Fibroblast of skin of left biceps (primary cell): ENCODE data around the gene TALDO1.
"Not testable (repeated sequence)": the region's sequence is repeated elsewhere in the genome, so short reads cannot be mapped to it uniquely, and the experiment has no call there.

Source experiments
- DNase-seq, 2 experiments: peaks; one replicate each; pipeline ENCODE4 v3.0.0-alpha.2; 2013; ENCODE audit warnings: low read depth in 2 of 2

Gene TALDO1

DNA sequence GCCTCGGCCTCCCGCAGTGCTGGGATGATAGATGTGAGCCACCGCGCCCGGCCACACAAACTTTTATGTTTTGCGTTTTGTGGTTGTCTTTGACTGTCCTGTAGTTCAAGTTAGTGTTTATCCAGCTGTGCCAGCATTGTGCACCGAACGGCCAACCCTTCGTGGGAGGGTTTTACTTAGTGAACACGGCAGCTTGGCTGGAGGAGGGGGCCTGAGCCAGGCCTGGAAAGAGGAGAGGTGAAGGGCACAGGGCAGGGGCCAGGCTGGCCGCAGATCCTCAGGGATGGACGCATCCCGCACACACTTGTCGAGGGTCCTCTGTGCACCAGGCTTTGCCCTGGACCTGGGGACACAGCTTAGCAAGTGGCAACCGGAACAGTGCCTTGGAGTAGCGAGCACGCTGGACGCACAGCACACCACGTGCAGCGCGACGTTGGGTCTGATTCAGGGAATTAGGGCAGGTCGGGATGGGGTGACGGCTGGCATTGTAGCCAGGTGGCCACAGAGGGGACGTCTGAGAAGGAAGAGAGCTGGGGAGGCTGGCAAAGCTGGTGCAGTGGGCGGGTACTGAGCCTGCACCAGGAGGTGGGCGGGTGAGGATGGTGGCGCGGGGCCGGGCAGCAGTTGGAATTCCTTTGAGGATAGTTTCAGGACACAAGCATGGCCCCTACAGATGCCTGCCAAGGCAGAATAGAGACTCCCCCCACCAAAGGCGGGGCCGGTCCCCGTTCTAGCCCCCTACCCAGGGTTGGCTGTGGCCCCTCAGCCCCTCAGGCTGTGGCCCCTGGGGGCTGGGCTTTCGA is 27.8 kb upstream of the TALDO1 start:
- DNase-seq, result no peak

DNA sequence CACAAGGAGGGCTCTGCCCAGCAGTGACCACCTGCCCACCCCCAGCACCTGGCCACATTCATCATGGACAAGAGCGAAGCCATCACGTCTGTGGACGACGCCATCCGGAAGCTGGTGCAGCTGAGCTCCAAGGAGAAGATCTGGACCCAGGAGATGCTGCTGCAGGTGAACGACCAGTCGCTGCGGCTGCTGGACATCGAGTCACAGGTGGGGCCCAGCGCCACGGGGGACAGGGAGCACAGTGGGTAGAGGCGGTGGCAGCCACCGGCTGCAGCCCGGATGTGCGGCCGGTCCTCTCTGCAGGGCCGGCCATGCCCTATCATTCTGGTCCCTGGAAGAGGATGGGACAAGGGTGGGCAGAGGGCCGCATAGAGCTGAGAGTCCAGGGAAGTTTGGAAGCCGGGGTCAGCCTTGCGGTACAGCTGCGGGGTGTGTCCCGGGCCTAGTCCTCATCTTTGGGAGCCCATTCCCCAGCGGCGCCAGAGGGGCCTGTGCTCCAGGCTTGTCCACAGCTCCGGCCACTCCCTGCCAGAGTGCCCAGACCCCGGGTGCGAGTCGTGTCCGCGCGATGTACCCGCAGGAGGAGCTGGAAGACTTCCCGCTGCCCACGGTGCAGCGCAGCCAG is 27.1 kb upstream of the TALDO1 start:
- no peak for DNase-seq

- no peak for DNase-seq
Measured at GRCh38 chr11:720642-721246, 26.5 kb upstream of the TALDO1 start.

DNA sequence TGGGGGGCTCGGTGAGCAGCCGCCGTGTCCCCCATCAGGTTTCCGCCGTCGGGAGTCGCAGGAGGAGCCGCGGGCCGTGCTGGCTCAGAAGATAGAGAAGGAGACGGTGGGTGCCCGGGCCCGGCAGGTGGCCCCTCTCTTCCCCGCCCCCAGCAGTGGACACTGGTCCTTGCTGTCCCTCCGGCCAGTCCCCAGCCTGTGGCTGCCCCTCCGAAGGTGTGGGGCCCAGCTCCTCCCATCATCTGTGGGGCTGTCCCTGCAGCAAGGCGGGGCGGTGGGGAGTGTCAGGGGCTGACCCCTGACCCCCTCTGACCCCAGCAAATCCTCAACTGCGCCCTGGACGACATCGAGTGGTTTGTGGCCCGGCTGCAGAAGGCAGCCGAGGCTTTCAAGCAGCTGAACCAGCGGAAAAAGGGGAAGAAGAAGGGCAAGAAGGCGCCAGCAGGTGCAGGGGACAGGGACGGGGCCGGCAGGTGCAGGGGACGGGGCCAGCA is 26.0 kb upstream of the TALDO1 start:
- DNase-seq, result no peak

DNA sequence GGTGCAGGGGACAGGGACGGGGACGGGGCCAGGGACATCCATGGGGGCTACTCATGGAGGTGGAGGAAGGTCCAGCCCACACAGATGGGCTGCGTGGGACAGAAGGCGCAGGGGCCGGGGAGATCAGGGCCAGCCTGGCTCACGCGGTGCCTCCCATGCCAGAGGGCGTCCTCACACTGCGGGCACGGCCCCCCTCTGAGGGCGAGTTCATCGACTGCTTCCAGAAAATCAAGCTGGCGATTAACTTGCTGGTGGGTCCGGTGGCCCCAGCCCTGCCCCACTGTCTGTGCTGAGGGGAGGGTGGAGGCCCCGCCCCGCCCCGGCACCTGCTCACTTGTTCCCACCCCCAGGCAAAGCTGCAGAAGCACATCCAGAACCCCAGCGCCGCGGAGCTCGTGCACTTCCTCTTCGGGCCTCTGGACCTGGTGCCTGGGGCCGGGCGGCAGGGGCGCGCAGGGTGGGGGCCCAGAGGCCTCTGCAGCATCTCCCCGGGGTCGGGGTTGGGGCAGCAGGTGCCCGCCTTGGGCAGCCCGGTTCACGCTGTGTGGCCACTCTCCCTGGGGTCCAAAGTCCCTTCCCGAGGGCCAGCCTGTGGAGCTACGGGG is 25.4 kb upstream of the TALDO1 start:
- no peak for DNase-seq

DNA sequence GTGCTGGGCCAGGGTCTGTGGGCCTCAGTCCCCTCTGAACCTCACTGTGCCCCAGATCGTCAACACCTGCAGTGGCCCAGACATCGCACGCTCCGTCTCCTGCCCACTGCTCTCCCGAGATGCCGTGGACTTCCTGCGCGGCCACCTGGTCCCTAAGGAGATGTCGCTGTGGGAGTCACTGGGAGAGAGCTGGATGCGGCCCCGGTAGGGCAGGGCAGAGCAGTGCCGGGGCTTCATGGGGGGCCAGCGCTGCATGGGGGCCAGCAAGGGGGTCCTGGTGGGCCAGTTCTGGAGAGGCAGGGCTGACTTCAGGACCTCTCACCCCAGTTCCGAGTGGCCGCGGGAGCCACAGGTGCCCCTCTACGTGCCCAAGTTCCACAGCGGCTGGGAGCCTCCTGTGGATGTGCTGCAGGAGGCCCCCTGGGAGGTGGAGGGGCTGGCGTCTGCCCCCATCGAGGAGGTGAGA is 24.9 kb upstream of the TALDO1 start:
- no peak for DNase-seq

- DNase-seq, result peak in 1 of 2 experiments; percentile 13
Measured at GRCh38 chr11:723120-723883, 24.0 kb upstream of the TALDO1 start.

DNA sequence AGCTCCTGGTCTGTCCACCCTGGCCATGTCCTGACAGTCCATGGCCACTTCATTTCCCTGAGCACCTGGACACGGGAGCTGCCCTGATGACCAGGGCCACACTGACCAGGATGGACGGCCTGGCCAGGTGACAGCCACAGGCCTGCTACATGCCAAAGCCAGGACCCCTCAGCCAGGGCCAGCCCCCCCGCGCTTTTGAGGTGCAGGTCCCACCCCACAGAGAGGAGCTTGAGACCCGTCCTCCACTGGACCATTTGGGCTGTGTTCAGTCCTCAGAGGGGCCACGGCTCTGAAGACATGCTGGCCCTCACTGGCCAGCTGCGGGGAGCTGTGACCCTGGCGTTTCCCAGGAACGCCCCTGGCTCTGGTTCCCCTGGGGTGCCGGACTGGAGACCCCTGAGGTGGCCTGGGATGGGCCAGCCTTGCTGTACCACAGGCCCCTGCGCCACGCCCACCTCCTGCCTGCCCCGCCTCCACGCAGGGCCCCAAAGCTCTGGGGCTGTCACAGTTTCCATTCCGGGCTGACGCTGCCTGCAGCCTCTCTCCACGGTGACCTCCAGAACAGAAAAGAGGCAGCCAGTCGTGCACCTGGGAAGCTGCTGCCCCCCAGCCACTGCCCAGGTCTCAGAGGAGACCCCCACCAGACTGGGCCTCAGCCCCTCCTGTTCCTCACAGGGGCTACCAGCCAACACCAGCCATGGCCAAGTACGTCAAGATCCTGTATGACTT is 23.1 kb upstream of the TALDO1 start:
- no peak for DNase-seq

- DNase-seq, result no peak
Measured at GRCh38 chr11:724778-725386, 22.4 kb upstream of the TALDO1 start.

- DNase-seq, result no peak
Measured at GRCh38 chr11:725624-726202, 21.6 kb upstream of the TALDO1 start.

DNA sequence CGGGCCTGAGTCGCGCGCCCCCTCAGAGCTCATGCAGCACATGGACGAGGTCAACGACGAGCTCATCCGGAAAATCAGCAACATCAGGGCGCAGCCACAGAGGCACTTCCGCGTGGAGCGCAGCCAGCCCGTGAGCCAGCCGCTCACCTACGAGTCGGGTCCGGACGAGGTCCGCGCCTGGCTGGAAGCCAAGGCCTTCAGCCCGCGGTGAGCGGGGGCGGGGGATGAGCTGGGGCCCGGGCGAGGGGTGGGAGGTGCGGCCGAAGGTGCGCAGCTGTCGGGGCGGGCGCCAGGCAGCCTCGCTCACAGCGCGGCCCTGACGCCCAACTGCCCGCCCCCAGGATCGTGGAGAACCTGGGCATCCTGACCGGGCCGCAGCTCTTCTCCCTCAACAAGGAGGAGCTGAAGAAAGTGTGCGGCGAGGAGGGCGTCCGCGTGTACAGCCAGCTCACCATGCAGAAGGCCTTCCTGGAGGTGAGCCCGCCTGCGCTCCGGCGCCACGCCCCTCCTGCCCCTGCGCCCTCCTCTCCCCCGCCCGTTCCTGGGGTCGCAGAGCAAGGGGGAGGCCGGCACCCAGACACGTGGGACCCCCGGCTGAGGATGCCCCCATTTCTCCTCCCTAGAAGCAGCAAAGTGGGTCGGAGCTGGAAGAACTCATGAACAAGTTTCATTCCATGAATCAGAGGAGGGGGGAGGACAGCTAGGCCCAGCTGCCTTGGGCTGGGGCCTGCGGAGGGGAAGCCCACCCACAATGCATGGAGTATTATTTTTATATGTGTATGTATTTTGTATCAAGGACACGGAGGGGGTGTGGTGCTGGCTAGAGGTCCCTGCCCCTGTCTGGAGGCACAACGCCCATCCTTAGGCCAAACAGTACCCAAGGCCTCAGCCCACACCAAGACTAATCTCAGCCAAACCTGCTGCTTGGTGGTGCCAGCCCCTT is 20.7 kb upstream of the TALDO1 start:
- DNase-seq, result no peak

GRCh38 chr11:727281-727701 is 20.0 kb upstream of the TALDO1 start:
- DNase-seq, result no peak

GRCh38 chr11:727859-728748 is 19.2 kb upstream of the TALDO1 start:
- no peak for DNase-seq

DNA sequence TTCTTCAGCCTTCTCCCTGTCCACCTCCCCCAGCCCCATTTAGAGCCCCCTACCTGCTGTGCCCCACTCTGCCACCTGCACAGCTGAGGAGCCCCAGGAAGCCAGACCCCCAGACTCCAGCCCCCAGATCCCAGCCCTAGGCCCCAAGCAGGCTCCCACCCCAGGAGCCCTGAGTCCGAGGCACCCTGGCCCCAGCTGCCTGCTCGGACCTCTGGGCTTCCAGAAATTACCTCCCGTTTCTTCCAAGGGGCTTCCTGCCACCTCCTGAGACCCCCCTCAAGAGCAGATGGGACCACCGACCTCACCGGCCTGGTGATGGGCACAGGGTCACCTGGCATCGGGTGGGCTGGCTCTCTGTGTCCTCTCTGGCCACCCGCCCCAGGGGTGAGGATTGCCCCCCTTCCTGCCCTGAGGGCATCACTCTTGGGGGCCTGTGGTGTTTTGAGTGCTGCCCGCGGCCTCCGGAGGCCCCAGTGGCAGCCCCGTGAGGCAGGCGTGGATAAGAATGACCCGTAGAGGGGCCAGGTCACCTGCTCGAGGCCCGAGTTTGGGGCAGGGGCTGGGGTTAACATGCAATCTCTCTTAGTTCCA is 18.3 kb upstream of the TALDO1 start:
- no peak for DNase-seq

DNA sequence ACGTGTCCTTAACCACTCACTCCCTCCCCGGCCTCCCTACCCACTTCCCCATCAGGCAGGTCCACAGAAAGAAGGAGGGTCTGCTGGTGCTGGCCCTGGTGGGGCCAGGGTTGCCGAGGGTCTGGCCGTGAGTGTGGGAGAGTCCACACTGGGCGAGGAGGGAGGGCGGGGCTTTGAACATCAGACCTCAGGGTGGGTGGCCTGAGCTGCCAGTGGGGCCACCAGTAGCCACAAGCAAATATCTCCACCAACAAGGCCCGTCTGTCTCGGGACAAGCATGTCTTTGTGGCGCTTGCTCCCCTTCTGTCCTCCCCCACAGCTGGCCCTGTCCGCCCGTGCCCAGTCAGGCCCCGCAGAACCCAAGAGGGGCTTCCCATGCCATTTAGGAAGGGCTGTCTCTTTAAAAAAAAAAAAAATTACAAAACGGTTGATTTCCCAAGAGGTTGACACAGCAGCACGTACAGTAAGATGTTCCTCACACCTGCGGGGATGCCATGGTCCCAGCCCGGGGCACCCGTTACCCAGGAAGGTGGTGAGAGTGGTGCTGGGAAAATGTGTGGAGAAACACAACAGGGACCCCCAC is 17.7 kb upstream of the TALDO1 start:
- no peak for DNase-seq

DNA sequence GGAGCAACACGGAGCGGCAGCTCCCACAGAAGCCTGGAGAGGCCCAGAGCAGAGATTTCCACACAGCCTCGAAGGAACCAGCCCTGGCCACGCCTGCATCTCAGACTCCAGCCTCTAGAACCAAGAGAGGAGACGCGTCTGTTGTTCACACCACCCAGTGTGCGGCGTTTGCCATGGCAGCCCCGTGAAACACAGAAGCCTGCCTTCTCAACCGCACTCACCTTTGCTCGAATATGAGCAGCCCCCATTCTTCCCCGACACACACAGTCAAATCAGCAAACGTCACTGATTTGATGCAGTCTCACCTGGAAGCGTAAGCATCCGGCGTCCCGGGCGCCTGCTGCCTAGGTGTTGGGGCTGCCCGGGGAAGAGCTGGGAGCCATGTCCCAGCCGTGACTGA is 14.2 kb upstream of the TALDO1 start:
- DNase-seq, result no peak

GRCh38 chr11:734541-734940 is 12.7 kb upstream of the TALDO1 start:
- not testable (repeated sequence) for DNase-seq
